ENCODE measurements around the gene SLC66A1. TPM values are rescaled to one million over a fixed set of nuclear protein-coding genes. Genes with fewer than 3 reads are reported as not detected.
A peak's percentile ranks its signal among the peaks of the same experiment; 100 is the strongest.
"Not testable (repeated sequence)": the region's sequence is repeated elsewhere in the genome, so short reads cannot be mapped to it uniquely, and the experiment has no call there.

Gene SLC66A1
- total and polyA plus RNA-seq, 7 experiments from 2014 or later: 1.3 to 8.4 (median 6.6) TPM

DNA sequence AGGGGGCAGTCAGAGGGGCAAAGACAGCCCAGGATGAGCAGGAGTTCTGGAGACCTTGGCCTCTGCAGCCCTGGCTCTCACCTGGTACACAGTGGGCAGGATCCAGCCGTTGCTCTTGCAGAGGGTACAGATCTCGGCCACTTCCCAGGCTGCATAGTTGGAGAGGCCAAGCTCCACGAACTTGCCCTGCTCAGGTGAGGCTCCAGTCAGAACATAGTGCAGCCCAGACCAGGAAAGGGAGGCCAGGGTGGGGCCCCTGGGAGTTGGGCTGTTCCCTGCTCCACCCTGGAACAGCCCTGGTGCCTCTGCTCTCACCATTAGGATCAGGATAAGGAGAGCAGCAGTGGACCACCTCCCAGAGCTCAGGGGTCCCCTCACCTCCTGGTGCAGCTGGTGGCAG, 26.3 kb upstream of the SLC66A1 start:
- DNase-seq; H3K27me3 ChIP-seq (ENCODE audit: control insufficient read depth in 2 of 2, insufficient read depth in 2 of 2, low read length in 2 of 2); ATAC-seq; CTCF ChIA-PET; H3K4me1 ChIP-seq (ENCODE audit: control insufficient read depth in 2 of 2, insufficient read depth in 2 of 2, low read length in 2 of 2); POLR2A ChIA-PET; H3K9me3 ChIP-seq (ENCODE audit: control insufficient read depth in 2 of 3, low read length in 3 of 3); H3K9me3 Mint-ChIP-seq; intact Hi-C loops (cut with micrococcal nuclease); H3K4me3 ChIP-seq (ENCODE audit: low read length); H3K27ac Mint-ChIP-seq; H3K27ac ChIP-seq (ENCODE audit: low read depth, low read length); H3K4me3 Mint-ChIP-seq; H3K36me3 ChIP-seq (ENCODE audit: control insufficient read depth in 2 of 3, insufficient read depth in 3 of 3, low read length in 3 of 3): not testable (repeated sequence)
- Mint-ChIP-seq H3K36me3 (peaks cover 0 to 11% (median 4%) of the 10 kb centered on the region in 5 donors), H3K27me3 (peaks cover 9 to 17% (median 10%) of the 10 kb centered on the region in 5 donors), H3K4me1 (peaks cover 0 to 11% (median 9%) of the 10 kb centered on the region in 7 donors)

DNA sequence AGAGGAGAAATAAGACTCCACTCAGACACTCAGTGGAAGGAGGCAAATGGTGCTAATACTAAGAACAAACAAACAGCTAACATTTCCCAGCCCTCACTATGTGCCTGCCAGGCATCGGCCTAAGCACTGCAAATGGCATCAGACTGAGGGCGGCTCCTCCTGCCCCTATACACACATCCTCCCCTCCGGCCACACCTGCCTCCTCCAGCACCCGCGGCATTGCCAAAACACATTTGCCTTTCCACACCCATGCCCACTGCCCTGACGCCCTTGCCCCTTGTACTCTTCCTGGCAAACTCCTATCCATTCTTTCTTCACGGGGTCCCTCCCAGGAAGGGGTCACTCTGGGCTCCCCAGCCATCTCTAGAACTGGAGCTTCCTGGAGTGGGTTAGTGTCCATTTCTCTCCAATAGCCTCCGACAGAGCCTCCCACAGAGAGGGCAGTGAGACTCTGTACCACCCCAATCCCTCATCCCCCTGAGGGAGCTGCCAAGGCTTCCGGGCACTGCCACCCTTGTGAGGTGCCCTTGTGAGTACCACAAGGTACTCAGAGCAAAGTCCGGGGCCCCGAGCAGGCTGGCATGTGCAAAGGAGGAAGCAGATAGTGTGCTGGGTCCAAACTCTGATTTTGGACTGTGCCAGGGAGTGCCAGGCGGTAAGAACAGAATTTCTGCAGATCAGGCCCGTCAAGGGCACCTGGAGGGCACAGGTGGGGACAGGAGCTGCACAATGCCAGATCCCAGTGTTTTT, 24.5 kb upstream of the SLC66A1 start:
- ATAC-seq: no peak
- Mint-ChIP-seq H3K4me1 (peaks cover 0 to 11% (median 9%) of the 10 kb centered on the region in 7 donors), H3K4me3 (peak overlapping the region; percentile 37 to 79 (median 69)), H3K36me3 (peaks cover 0 to 19% (median 6%) of the 10 kb centered on the region in 5 donors), H3K9me3 (peaks cover 0 to 10% (median 4%) of the 10 kb centered on the region in 11 donors), H3K27ac (peak overlapping the region in 1 of 9 donors; percentile 16), H3K27me3 (peaks cover 9 to 17% (median 10%) of the 10 kb centered on the region in 5 donors)
- no peak overlapping the region for H3K4me3 ChIP-seq (ENCODE audit: low read length)
- peaks cover 3 to 7% of the 10 kb centered on the region in 2 donors for H3K4me1 ChIP-seq (ENCODE audit: control insufficient read depth in 2 of 2, insufficient read depth in 2 of 2, low read length in 2 of 2)
- no peak for DNase-seq
- intact Hi-C loops (cut with micrococcal nuclease): no loop called here
- H3K27me3 ChIP-seq (ENCODE audit: control insufficient read depth in 2 of 2, insufficient read depth in 2 of 2, low read length in 2 of 2): no peaks in the 10 kb centered on the region
- no peaks in the 10 kb centered on the region for H3K9me3 ChIP-seq (ENCODE audit: control insufficient read depth in 2 of 3, low read length in 3 of 3)
- CTCF ChIA-PET: no interaction called here
- no peak overlapping the region for H3K27ac ChIP-seq (ENCODE audit: low read depth, low read length)
- POLR2A ChIA-PET: interaction anchor here (0.7 kb wide), 1 partner anchor 77 kb away, joined by 3 read pairs; no protein-coding TSS in a partner anchor
- H3K36me3 ChIP-seq (ENCODE audit: control insufficient read depth in 2 of 3, insufficient read depth in 3 of 3, low read length in 3 of 3): no peaks in the 10 kb centered on the region

DNA sequence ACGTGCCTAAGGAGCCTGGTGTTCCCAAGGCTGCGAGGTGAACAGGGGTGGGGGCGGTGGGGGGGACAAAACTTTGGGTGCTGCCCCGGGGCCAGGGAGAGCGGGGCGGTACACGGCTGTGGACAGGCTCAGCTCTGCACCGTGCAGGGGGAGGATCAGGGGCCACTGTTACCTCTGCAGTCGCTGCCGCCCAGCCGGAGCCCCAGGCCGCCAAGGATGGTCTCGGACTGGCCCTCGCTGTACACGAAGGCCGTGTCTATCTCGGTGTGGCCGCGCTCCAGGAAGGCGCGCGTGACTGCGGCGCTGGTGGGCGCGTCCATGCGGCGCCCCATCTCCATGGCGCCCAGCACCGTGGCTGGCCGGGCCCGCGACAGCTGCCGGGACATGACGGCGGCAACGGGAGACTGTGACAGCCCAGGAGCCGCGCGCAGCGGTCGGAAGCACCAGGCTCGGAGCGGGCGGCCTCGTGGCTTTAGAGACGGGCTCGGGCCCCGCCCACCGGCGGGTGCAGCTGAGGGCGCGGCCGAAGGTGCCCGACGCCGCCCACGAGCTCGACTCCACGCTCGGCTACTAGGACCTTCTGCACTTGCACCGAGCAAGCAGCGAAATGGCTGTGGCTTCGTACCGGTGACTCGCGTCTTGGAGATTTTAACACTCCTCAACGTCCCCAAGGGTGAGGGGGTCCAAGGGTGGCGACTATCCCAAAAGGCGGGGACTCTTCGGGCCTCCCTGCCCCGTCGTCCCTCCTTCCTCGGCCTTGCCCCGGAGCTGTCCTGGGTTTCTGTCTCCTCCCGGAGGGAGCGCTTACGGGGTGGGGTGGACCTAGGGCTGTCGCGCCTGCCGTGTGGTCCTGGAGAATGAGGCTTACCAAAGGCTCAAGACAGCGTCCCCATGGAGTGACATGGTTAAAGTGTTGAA, 23.5 kb upstream of the SLC66A1 start, which contains the start of gene AKR7A3:
AKR7A3 (minus strand) TSS at position 447 of the 918 bp plus-strand sequence; CDS start at position 386, 61 bp downstream.
- H3K27me3 ChIP-seq (ENCODE audit: control insufficient read depth in 2 of 2, insufficient read depth in 2 of 2, low read length in 2 of 2); intact Hi-C loops (cut with micrococcal nuclease); H3K9me3 ChIP-seq (ENCODE audit: control insufficient read depth in 2 of 3, low read length in 3 of 3); H3K27ac ChIP-seq (ENCODE audit: low read depth, low read length); H3K4me1 ChIP-seq (ENCODE audit: control insufficient read depth in 2 of 2, insufficient read depth in 2 of 2, low read length in 2 of 2); H3K36me3 ChIP-seq (ENCODE audit: control insufficient read depth in 2 of 3, insufficient read depth in 3 of 3, low read length in 3 of 3); CTCF ChIA-PET: not testable (repeated sequence)
- ATAC-seq: peak; percentile 90
- H3K4me3 Mint-ChIP-seq: peak within 1 kb of the TSS; percentile 37 to 79 (median 69)
- H3K4me1 Mint-ChIP-seq: peaks cover 0 to 11% (median 9%) of the 10 kb centered on the region in 7 donors
- H3K36me3 Mint-ChIP-seq: peaks cover 0 to 25% (median 6%) of the 10 kb centered on the region in 5 donors
- H3K9me3 Mint-ChIP-seq: peaks cover 0 to 19% (median 8%) of the 10 kb centered on the region in 11 donors
- POLR2A ChIA-PET: interaction anchor here (0.7 kb wide), 1 partner anchor 77 kb away, joined by 3 read pairs; no protein-coding TSS in a partner anchor
- H3K27me3 Mint-ChIP-seq: peaks cover 9 to 17% (median 10%) of the 10 kb centered on the region in 5 donors
- H3K4me3 ChIP-seq (ENCODE audit: low read length): peak within 1 kb of the TSS; percentile 58
- peak within 1 kb of the TSS in 1 of 9 donors; percentile 16 for H3K27ac Mint-ChIP-seq
- peak; percentile 31 to 49 (median 44) for DNase-seq

DNA sequence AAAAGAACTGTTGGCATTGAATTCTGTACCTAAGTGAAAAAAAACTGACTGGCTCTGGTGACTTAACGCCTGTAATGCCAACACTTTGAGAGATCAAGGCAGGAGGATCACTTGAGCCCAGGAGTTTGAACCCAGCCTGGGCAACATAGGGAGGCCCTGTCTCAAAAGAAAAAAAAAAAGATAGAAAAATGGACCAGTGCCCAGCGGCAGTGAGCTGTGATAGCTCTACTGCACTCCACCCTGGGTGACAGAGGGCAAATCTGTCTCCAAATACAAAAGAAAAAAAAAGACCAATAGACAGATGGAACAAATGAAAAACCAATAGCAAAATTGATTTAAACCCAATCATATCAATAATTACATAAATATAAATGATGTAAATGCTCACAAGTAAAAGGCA, 22.9 kb upstream of the SLC66A1 start:
- intact Hi-C loops (cut with micrococcal nuclease): no loop called here
- H3K27me3 Mint-ChIP-seq: peaks cover 9 to 17% (median 10%) of the 10 kb centered on the region in 5 donors
- ATAC-seq (no peak), DNase-seq (no peak)
- POLR2A ChIA-PET: interaction anchor here (0.6 kb wide), 1 partner anchor 272 kb away, joined by 3 read pairs; no protein-coding TSS in a partner anchor
- peaks cover under 1 to 27% (median 9%) of the 10 kb centered on the region in 5 donors for H3K36me3 Mint-ChIP-seq
- CTCF ChIA-PET: no interaction called here
- H3K9me3 Mint-ChIP-seq: peaks cover 0 to 25% (median 9%) of the 10 kb centered on the region in 11 donors
- Histone ChIP-seq H3K27me3 (ENCODE audit: control insufficient read depth in 2 of 2, insufficient read depth in 2 of 2, low read length in 2 of 2) (no peaks in the 10 kb centered on the region), H3K4me1 (ENCODE audit: control insufficient read depth in 2 of 2, insufficient read depth in 2 of 2, low read length in 2 of 2) (peaks cover 3 to 7% of the 10 kb centered on the region in 2 donors), H3K27ac (ENCODE audit: low read depth, low read length) (no peak overlapping the region), H3K4me3 (ENCODE audit: low read length) (peak overlapping the region; percentile 58), H3K9me3 (ENCODE audit: control insufficient read depth in 2 of 3, low read length in 3 of 3) (peaks cover 0 to under 1% (median 0%) of the 10 kb centered on the region in 3 experiments), H3K36me3 (ENCODE audit: control insufficient read depth in 2 of 3, insufficient read depth in 3 of 3, low read length in 3 of 3) (no peaks in the 10 kb centered on the region)
- H3K4me1 Mint-ChIP-seq: peaks cover 0 to 11% (median 9%) of the 10 kb centered on the region in 7 donors
- H3K27ac Mint-ChIP-seq: no peak overlapping the region
- peak overlapping the region; percentile 26 to 73 (median 54) for H3K4me3 Mint-ChIP-seq

DNA sequence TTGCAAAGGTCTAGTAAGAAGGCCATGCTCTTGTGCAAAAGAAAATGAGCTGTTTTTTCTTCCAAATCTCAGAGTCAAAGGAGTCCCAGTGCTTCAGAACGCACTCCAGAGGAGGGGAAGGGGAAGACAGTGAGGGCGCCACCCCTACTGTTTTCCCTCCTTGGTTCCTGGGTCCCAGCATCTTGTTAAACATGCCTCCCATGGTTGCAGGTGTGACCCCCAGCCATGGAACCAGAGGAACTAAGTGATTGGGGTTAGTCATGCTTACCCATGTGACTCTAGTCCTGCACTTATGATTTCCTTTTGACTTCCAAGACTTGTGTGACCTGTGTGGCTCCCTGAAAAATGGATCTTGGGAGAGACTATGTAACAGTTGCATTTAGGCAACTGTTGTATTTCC, 17.5 kb upstream of the SLC66A1 start:
- Histone ChIP-seq H3K36me3 (ENCODE audit: control insufficient read depth in 2 of 3, insufficient read depth in 3 of 3, low read length in 3 of 3) (no peaks in the 10 kb centered on the region), H3K27ac (ENCODE audit: low read depth, low read length) (no peak overlapping the region), H3K4me3 (ENCODE audit: low read length) (no peak overlapping the region), H3K4me1 (ENCODE audit: control insufficient read depth in 2 of 2, insufficient read depth in 2 of 2, low read length in 2 of 2) (no peaks in the 10 kb centered on the region), H3K9me3 (ENCODE audit: control insufficient read depth in 2 of 3, low read length in 3 of 3) (peaks cover 0 to 18% (median 0%) of the 10 kb centered on the region in 3 experiments), H3K27me3 (ENCODE audit: control insufficient read depth in 2 of 2, insufficient read depth in 2 of 2, low read length in 2 of 2) (no peaks in the 10 kb centered on the region)
- Mint-ChIP-seq H3K4me1 (peaks cover 0 to under 1% (median 0%) of the 10 kb centered on the region in 7 donors), H3K4me3 (no peak overlapping the region), H3K27me3 (peaks cover 0 to 4% (median 3%) of the 10 kb centered on the region in 5 donors), H3K9me3 (peaks cover 0 to 52% (median 26%) of the 10 kb centered on the region in 11 donors), H3K27ac (no peak overlapping the region), H3K36me3 (peaks cover 3 to 41% (median 33%) of the 10 kb centered on the region in 5 donors)
- CTCF ChIA-PET: no interaction called here
- DNase-seq (no peak), ATAC-seq (no peak)
- POLR2A ChIA-PET: no interaction called here
- intact Hi-C loops (cut with micrococcal nuclease): no loop called here

DNA sequence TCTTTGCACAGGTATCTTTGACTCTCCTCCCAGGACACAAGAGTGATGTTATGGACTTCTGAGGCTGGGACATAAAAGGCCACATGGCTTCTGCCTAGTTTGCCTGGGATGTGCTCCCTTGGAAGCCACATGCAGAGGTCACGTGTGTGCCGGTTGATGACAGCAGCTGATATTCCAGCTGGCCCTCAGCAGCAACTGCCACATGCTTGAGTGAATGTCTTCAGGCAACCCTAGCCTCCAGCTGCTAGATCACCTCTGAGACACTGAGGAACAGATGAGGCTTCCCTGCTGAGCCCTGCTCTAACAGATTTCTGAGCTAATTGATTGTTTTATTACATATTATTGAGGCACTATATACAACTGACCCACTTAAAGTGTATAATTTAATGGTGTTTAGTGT, 11.9 kb upstream of the SLC66A1 start:
- Mint-ChIP-seq H3K27ac (no peak overlapping the region), H3K36me3 (peaks cover 10 to 45% (median 28%) of the 10 kb centered on the region in 5 donors), H3K4me1 (peaks cover 0 to 6% (median 0%) of the 10 kb centered on the region in 7 donors), H3K4me3 (no peak overlapping the region), H3K9me3 (peaks cover 0 to 17% (median 8%) of the 10 kb centered on the region in 11 donors), H3K27me3 (no peaks in the 10 kb centered on the region)
- CTCF ChIA-PET: no interaction called here
- DNase-seq: no peak
- H3K9me3 ChIP-seq (ENCODE audit: control insufficient read depth in 2 of 3, low read length in 3 of 3): peaks cover 0 to 8% (median 0%) of the 10 kb centered on the region in 3 experiments
- peaks cover 0 to 23% (median 3%) of the 10 kb centered on the region in 3 experiments for H3K36me3 ChIP-seq (ENCODE audit: control insufficient read depth in 2 of 3, insufficient read depth in 3 of 3, low read length in 3 of 3)
- POLR2A ChIA-PET: no interaction called here
- no peak overlapping the region for H3K27ac ChIP-seq (ENCODE audit: low read depth, low read length)
- intact Hi-C loops (cut with micrococcal nuclease): no loop called here
- no peak for ATAC-seq
- no peak overlapping the region for H3K4me3 ChIP-seq (ENCODE audit: low read length)
- no peaks in the 10 kb centered on the region for H3K4me1 ChIP-seq (ENCODE audit: control insufficient read depth in 2 of 2, insufficient read depth in 2 of 2, low read length in 2 of 2)
- no peaks in the 10 kb centered on the region for H3K27me3 ChIP-seq (ENCODE audit: control insufficient read depth in 2 of 2, insufficient read depth in 2 of 2, low read length in 2 of 2)
